Loucy (cell line): ENCODE results near the gene MBD4.

Experiments
- CTCF ChIP-seq: fragments of 200-600 bp; sonication (generic); conservative IDR thresholded peaks from 2 replicates; pipeline ENCODE4 v1.5.1; 2014; ENCODE audit warnings: mild to moderate bottlenecking, antibody characterized with exemption, low read length
- EZH2phosphoT487 ChIP-seq: fragments of 200-600 bp; IDR thresholded peaks from 2 replicates; pipeline ENCODE4 v1.6.1; 2018; ENCODE audit warnings: antibody characterized with exemption, mild to moderate bottlenecking, moderate library complexity, borderline replicate concordance

DNA sequence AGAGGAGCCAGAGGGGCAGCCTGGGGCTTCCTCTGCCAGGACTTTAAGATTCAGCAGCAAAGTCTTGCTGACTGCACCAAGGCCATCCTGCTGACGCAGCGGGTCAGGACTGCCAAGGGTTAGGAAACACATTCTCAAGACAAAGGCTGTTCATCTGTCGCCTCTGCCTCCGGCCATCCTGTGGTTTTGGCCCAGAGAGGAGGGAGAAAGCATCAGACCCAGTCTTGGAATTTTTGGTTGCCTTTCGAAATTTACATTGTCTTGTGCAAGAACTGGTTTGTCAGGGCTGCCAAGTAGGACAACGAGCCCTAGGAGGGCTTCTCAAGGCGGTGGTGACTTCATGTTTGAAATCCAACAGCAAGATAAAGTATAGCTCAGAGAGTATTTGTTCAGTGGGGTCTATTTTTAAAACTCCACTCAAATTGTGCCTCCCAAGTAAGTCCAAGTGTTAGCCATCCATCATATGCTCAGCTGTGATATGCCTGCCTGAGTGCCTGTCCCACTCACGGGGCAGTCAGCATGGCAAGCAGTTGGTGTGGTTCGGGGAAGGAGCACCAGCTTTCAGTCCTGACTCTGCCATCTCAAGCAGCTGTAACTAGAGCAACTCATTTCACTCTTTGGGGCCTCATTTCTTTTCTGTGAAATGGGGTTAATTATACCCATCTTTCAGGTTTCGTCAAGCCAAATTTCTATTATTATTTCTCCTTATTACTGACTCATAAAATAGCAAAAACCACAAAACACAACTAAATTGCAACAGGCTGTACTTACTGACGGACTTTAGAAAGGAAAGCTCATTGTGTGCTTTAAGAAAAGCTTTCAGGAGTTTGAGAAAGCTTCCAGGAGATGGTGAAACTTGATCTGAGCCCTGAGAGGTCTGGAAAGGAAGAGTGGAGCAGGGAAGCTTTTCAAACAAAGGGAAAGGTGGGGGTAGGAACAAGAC is 46.2 kb upstream of the MBD4 start:
- TF ChIP-seq CTCF, result no peak
- no peak for TF ChIP-seq EZH2phosphoT487
